ENCODE data around the gene SLC23A2.
"Not testable (repeated sequence)": the region's sequence is repeated elsewhere in the genome, so short reads cannot be mapped to it uniquely, and the experiment has no call there.

SLC23A2 gene

DNA sequence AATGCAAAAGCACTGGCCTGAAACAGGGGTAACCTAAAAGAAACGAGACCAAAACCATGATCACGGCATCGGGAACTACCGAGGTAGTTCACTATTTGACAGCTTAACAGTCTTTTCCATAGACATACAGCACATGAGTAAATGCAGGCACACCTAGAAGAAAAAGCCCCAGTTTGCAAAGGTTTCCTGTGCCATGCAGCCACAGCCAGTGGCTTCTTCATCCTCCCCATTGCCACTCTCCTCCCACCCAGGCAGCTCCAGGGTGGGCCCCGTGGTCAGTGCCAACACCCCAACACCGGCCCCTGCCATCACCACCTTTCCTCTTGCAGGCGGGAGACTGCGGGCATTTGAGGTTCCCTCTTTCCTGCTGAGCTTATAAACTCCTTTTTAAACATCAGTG, 115.4 kb downstream of the SLC23A2 start:
- in situ Hi-C loops (cut with HindIII; ENCODE audit: low sequenced_read_pairs) = no loop called here
- no peak for TF ChIP-seq CTCF (IDR thresholded peaks at IDR 0.05; ENCODE audit: low read depth, low read length, missing control alignments)
- H3K4me3 ChIP-seq (ENCODE audit: low read depth, low read length) = no peak overlapping the region
- DNase-seq (ENCODE audit: low read depth) = no peak

DNA sequence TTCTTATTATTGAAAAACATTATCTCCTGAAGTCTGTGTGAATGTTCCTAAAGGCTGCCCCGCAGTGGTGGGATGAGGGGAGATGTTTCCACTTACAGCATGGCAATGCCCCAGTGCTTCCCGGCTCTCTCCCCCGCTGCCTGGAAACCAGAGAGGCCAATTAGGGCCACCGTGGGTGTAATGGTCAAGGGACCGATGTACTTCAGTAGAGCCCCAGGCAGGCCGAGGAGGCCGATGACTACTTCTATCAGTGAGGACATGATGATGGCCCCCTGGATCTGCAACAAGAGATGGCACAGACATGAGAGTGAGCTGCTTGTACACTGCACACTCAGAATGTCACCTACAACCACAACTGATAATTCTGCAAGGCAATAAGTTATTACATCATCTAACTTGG, 117.8 kb downstream of the SLC23A2 start:
- no peak overlapping the region for H3K4me3 ChIP-seq (ENCODE audit: low read depth, low read length)
- no peak for TF ChIP-seq CTCF (IDR thresholded peaks at IDR 0.05; ENCODE audit: low read depth, low read length, missing control alignments)
- in situ Hi-C loops (cut with HindIII; ENCODE audit: low sequenced_read_pairs) = no loop called here
- no peak for DNase-seq (ENCODE audit: low read depth)

DNA sequence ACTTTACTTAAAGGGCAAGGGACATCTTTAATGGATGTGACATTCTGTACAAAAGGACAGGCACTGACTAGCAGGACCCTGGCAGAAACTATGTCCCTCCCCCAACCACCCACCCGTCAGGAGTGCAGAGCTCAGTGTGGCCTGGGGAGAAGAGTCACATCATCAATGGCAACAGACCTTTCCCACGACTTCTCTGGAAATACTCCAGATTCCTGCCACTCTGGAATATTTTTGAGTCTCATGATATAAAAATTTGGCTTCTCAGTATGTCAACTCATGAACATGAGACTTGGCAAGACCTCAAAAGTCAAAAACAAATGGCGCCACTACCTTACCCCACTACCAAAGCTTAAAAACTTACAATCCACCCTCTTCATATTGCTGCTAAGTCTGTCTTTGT, 118.3 kb downstream of the SLC23A2 start:
- in situ Hi-C loops (cut with HindIII; ENCODE audit: low sequenced_read_pairs) = no loop called here
- TF ChIP-seq CTCF (IDR thresholded peaks at IDR 0.05; ENCODE audit: low read depth, low read length, missing control alignments) = no peak
- no peak for DNase-seq (ENCODE audit: low read depth)
- H3K4me3 ChIP-seq (ENCODE audit: low read depth, low read length) = no peak overlapping the region

DNA sequence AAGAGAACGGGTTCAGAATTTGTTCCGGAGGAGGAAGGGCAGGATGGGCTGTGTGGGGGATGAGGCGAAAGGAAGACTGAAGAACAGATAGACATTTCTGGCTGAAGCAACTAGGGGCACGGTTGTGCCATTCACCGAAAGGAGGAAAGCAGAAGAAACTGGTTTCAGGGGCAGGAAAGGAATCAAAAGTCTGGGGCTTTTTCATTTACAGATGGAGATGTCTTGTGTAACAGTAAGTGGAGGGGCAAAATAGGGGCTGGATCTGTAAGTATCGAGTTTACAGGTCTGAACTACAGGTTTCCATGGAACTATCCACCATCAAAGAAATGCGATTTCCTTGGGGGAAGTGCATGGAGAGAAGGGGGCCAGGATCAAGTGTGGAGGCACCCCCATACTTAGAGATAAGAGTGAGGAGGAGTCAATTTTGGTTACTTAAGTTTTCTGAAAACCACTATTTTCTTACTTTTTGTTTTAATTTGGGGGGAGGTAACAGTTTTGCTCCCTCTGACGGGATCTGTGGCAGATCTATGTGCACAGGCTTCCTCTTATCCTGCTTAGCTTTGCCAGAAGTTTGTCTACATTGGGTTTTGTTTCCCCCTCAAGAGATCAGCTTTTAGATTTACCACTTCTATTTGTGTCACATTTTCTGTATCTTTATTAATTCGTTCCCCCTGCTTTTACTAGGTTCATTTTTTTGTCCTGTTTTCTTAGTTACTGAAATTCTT, 120.1 kb downstream of the SLC23A2 start:
- TF ChIP-seq CTCF (IDR thresholded peaks at IDR 0.05; ENCODE audit: low read depth, low read length, missing control alignments) = no peak
- no peak overlapping the region for H3K4me3 ChIP-seq (ENCODE audit: low read depth, low read length)
- in situ Hi-C loops (cut with HindIII; ENCODE audit: low sequenced_read_pairs) = no loop called here
- DNase-seq (ENCODE audit: low read depth) = no peak

DNA sequence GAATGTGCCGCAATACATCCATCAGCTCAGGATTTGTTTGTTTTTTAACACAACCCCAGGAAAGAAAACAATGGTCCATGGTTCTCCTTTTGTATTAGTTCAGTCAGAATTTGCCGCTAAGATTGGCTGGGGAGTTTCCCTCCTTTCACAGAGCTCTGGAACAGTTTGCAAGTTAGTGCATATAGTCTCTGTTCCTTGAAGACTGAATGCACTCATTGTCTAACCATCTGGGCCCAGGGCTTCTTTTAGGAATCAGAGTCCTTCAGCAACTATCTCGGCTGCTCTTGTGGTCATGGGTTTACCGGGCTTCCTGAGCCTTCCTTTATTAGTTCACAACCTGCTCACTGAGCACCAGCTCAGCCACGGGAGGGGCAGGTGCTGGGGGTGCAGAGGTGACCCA, 121.3 kb downstream of the SLC23A2 start:
- DNase-seq (ENCODE audit: low read depth) = no peak
- H3K4me3 ChIP-seq (ENCODE audit: low read depth, low read length) = no peak overlapping the region
- no peak for TF ChIP-seq CTCF (IDR thresholded peaks at IDR 0.05; ENCODE audit: low read depth, low read length, missing control alignments)
- in situ Hi-C loops (cut with HindIII; ENCODE audit: low sequenced_read_pairs) = no loop called here

GRCh38 chr20:4878099-4878498, 123.2 kb downstream of the SLC23A2 start:
- H3K4me3 ChIP-seq (ENCODE audit: low read depth, low read length); DNase-seq (ENCODE audit: low read depth); in situ Hi-C loops (cut with HindIII; ENCODE audit: low sequenced_read_pairs): not testable (repeated sequence)

DNA sequence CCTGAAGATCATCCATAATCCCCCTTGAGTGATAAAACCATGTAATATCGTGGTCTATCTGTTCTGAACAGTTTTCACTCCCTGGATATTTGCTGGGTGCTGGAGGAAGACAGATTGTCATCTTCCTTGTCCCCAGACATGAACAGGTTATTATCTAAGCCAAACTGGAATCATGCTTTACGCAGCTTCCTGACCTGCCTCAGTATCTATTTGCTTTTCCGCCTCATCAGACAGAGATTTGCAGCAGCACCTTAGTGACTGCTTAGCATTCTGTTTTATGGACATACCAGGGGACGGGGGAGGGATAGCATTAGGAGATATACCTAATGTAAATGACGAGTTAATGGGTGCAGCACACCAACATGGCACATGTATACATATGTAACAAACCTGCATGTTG, 124.6 kb downstream of the SLC23A2 start:
- in situ Hi-C loops (cut with HindIII; ENCODE audit: low sequenced_read_pairs) = no loop called here

More for the DNA sequence above, 124.6 kb downstream of the SLC23A2 start:
- no peak for TF ChIP-seq CTCF (IDR thresholded peaks at IDR 0.05; ENCODE audit: low read depth, low read length, missing control alignments)
- no peak overlapping the region for H3K4me3 ChIP-seq (ENCODE audit: low read depth, low read length)
- no peak for DNase-seq (ENCODE audit: low read depth)

All from astrocyte of the cerebellum (primary cell).